GM18520 (cell line): ENCODE results near the gene ZNF385B.

ENCODE experiments used
- ATAC-seq: cut with Tn5 transposase; IDR thresholded peaks from one replicate; pipeline ENCODE4 v1.9.1; 2021; ENCODE audit not compliant: unreplicated experiment

Gene ZNF385B

GRCh38 chr2:179558010-179558934 is 303.1 kb downstream of the ZNF385B start:
- no peak for ATAC-seq

GRCh38 chr2:179556425-179556824 is 305.0 kb downstream of the ZNF385B start:
- no peak for ATAC-seq

DNA sequence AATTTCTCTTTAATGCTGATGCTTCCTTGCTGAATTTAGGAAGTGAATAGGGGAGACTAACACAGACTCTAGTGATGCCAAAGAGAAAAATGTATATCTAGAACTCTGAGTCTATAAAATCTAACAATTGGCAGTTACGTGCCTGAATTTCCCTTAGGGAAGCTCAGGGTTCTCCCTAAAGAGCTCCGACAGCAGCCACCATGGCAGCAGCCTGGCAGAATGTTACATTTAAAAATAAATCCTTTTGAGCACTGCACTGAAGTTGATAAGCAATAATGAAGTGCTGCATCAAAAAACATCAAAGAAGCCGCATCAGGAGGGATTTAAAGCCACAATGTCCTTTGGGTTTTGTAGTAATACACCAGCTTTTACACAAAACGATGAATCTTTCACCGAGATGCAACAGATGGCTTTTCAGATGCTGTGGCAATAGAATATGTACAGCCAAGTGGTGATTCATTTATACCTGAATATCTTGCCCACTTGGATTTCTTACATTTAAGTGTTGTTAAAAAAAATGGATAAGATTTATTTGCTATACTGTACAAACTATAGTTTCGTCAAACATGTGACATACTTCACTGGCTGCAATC is 305.6 kb downstream of the ZNF385B start:
- ATAC-seq = no peak

DNA sequence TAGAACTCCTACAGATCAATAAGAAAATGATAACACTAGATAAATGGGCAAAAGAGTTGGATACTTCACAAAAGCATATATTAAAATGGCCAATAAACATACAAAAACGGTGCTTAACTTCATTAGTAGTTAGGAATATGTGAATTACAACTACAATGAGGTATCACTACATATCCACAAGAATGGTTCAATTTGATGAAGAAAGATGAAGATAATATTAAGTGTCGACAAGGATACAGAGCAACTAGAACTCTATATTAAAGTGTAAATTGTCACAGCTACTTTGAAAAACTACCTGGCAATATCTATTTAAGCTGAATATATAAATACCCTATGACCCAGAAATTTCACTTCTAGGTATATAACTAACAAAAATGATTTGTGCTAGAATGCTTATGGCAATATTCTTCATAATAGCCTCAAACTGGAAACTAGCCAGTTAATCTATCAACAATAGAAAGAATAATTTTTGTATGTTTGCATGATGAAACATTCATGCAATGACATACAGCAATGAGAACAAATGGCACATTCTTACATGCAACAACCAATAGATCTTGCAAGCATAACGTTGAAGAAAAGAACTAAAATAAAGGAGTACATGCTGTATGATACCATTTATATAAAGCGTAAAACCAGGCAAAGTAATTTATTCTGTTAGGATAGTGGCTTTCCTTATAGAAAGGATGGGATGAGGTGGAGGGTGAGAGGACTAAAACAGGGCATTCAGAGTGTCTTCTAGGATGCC is 306.6 kb downstream of the ZNF385B start:
- ATAC-seq = no peak

- ATAC-seq = no peak
Observed at GRCh38 chr2:179553382-179553781, 308.0 kb downstream of the ZNF385B start.

- no peak for ATAC-seq
Observed at GRCh38 chr2:179551539-179552045, 309.8 kb downstream of the ZNF385B start.

GRCh38 chr2:179550849-179551248 is 310.6 kb downstream of the ZNF385B start:
- no peak for ATAC-seq

DNA sequence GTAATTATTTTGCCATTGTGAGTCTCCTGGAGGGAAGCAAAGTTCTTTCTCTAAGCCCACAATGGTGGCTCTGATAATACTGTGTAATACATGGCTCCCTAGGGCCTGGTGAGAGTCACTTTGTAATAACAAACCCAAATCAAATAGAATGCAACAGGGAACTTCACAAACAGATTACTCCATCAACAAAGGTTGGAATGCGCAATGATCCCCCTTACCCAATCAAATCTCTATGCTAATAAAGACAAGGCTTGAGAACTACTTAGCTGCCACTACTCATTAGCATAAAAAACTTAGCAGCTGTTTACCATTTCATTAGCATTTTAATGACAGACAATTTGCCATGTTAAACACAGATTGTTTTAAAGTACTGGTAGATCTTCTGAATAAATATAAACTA is 311.2 kb downstream of the ZNF385B start:
- ATAC-seq = no peak

DNA sequence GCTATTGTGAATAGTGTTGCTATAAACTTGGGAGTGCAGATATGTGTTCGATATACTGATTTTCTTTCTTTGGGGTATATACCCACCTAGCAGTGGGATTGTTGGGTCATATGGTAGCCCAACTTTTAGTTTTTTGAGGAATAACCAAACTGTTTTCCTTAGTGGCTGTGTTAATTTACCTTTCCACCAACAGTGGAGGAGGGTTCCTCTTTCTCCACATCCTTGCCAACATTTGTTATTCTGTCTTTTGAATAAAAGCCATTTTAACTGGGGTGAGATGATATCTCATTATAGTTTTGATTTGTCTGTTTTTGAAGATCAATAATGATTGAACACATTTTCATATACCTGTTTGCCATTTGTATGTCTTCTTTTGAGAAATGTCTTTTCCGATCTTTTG is 314.8 kb downstream of the ZNF385B start:
- ATAC-seq = no peak

DNA sequence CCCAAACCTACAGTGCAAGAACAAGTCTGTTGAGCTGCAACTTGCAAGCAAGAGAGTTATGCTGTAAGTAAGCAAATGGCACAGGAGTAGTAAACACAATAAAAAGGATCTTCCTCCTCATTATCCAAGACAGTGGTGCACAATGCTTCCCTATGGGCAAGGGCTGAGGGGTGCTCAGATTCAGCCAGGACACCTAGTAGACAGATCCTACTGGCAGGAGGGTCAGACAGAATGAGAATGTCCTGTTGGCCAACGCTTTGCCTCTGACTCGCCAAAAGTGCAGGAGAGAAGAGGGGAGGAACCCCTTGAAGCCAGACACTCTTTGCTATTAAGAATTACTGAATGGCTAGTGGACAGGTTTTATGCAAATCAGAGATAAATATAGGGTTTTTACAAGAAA is 316.4 kb downstream of the ZNF385B start:
- no peak for ATAC-seq

DNA sequence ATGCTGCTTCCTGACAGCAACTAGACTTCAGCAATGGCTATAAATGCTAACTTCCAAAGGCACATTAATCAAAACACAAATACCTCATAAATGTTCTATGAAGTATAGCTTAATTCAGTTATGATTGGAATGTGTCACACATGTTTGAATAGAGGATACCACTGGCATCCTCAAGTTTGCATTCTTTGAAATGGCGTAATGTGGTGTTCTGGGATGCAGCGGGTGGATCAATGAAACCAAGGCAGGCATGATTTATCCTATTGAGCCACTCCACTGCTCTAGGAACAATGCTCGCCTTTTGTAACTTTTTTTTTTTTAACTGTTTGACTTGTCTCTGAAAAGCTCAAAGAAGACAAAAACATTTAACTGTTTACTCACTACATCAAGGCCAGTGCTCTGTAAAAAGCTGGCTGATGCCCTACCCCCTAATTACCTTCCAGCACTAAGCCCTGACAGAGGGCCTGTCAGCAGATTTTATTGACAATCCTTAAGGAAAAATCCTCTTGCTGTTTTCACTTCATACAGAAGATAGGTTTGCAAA is 318.0 kb downstream of the ZNF385B start:
- no peak for ATAC-seq

- ATAC-seq = no peak
Observed at GRCh38 chr2:179541586-179541985, 319.8 kb downstream of the ZNF385B start.

- ATAC-seq = no peak
Observed at GRCh38 chr2:179539124-179539511, 322.3 kb downstream of the ZNF385B start.

DNA sequence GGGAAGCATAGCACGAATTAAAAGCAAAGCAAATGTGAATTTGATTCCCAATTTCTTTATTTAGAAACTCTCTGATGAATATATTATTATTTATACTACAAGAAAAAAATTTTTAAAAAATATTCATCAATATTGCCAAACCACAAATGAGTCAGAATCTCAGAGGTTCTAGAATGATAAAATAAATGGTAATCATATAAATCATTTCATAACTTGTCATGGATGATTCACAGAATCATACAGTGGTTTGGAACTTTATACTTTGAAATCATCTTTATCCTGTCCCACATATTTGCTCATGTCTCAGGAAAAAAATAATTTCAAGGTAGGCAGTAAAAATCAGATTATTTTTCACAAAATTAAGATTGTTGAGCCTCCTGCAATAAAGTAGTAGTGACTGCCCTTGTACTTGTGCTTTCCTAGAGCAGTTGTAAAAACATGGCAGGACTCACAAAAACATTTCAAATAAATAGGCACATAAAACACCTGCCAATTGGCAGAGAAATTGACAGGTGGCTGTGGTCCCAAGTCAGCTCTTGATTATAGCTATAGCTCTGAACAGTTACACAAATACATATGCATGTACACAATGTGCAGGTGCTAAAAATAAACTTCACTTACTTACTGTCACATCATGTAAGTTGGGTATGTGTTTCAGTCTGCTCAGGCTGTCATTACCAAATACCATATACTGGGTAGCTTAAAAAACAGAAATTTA is 322.8 kb downstream of the ZNF385B start:
- no peak for ATAC-seq

DNA sequence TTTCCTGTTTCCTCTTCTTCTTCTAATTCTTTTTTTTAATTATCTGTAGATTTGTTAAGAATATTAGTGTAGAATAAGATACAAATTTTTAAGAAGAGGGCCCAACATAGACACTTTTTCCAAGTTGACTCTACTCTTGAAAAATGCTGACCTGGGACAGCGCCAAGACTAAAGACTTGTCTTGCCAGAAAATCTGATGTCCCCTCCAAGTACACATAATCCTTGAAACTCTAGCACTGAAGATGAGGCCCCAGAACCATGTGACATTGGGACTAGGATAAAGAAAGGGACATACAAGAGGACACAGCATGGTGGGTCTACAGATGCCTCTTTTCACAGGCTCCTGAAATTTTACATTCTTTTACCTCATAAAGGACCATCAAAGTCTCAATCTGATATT is 325.2 kb downstream of the ZNF385B start:
- ATAC-seq = no peak

GRCh38 chr2:179533875-179534274 is 327.5 kb downstream of the ZNF385B start:
- no peak for ATAC-seq

DNA sequence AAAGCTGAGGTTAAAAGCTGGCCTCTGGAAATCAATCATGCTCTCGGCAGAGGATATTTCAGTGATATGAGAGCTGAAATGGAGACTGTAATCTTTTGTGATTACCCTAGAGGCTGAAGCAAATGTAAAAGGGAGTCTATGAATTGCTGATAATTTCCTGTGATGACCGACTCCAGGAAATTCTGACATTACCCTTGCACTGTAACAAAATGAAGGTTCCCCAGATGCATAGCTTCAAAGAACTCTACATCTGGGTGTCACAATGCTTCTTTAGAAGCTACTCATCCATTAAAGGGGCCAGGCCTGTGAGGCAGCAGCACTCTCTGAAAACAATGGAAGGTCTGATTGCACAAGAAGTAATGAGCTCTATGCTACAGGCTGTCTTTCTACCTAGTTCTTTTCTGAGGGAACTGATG is 328.5 kb downstream of the ZNF385B start:
- ATAC-seq = no peak

GRCh38 chr2:179528576-179529069 is 332.8 kb downstream of the ZNF385B start:
- ATAC-seq = no peak

- ATAC-seq = no peak
Observed at GRCh38 chr2:179525340-179525739, 336.1 kb downstream of the ZNF385B start.

GRCh38 chr2:179524809-179525339 is 336.5 kb downstream of the ZNF385B start:
- no peak for ATAC-seq
